Astrocyte (in vitro differentiated cells and primary cell): ENCODE results near the gene SCAPER. TPM values are rescaled to one million over a fixed set of nuclear protein-coding genes. Genes with fewer than 3 reads are reported as not detected.

Experiments used
- DNase-seq: peaks from one replicate; pipeline ENCODE4 v3.0.0-alpha.2; 2010; ENCODE audit warnings: low read depth
- FAIRE-seq: peaks from 2 replicates; lab custom pipeline; 2011; peaks lifted over from hg19 to GRCh38; lab: Jason Lieb, UNC
- H2AFZ ChIP-seq: 2 replicates; pipeline ENCODE4 v1.6.0; 2012; ENCODE audit warnings: low read depth, low read length, inconsistent platforms
- H3K27ac ChIP-seq: 2 replicates; pipeline ENCODE4 v1.5.1; 2011; ENCODE audit warnings: low read depth, low read length, inconsistent platforms
- H3K27me3 ChIP-seq: 2 replicates; pipeline ENCODE4 v1.6.0; 2011; ENCODE audit warnings: low read length, inconsistent platforms; ENCODE audit not compliant: insufficient read depth
- H3K36me3 ChIP-seq: 2 replicates; pipeline ENCODE4 v1.5.1; 2011; ENCODE audit warnings: low read length, inconsistent platforms; ENCODE audit not compliant: insufficient read depth
- H3K4me1 ChIP-seq: 2 replicates; pipeline ENCODE4 v1.5.1; 2011; ENCODE audit warnings: low read length, inconsistent platforms; ENCODE audit not compliant: insufficient read depth
- H3K4me2 ChIP-seq: 2 replicates; pipeline ENCODE4 v1.6.0; 2012; ENCODE audit warnings: low read length, inconsistent platforms
- H3K4me3 ChIP-seq: 2 replicates; pipeline ENCODE4 v1.5.1; 2011; ENCODE audit warnings: low read depth, mild to moderate bottlenecking, low read length, inconsistent platforms; ENCODE audit not compliant: insufficient read depth
- H3K79me2 ChIP-seq: 2 replicates; pipeline ENCODE4 v1.6.0; 2012; ENCODE audit warnings: mild to moderate bottlenecking, low read length, inconsistent platforms; ENCODE audit not compliant: insufficient read depth
- H3K9ac ChIP-seq: 2 replicates; pipeline ENCODE4 v1.6.0; 2012; ENCODE audit warnings: mild to moderate bottlenecking, low read length, inconsistent platforms
- H3K9me3 ChIP-seq: 2 replicates; pipeline ENCODE4 v1.5.1; 2012; ENCODE audit warnings: low read depth, mild to moderate bottlenecking, low read length, inconsistent platforms; ENCODE audit not compliant: insufficient read depth
- H4K20me1 ChIP-seq: 2 replicates; pipeline ENCODE4 v1.6.0; 2012; ENCODE audit warnings: low read length, inconsistent platforms; ENCODE audit not compliant: insufficient read depth
- H3K27ac Mint-ChIP-seq: one replicate; pipeline ENCODE4 v1.8.0; 2021; ENCODE audit warnings: mild to moderate bottlenecking, mixed read lengths; ENCODE audit not compliant: unreplicated experiment
- H3K27me3 Mint-ChIP-seq: one replicate; pipeline ENCODE4 v1.8.0; 2021; ENCODE audit warnings: low read depth, mixed read lengths; ENCODE audit not compliant: unreplicated experiment
- H3K36me3 Mint-ChIP-seq: one replicate; pipeline ENCODE4 v1.8.0; 2021; ENCODE audit warnings: low read depth, mixed read lengths; ENCODE audit not compliant: unreplicated experiment
- H3K4me1 Mint-ChIP-seq: one replicate; pipeline ENCODE4 v1.8.0; 2021; ENCODE audit warnings: low read depth, mixed read lengths; ENCODE audit not compliant: unreplicated experiment
- H3K4me3 Mint-ChIP-seq: one replicate; pipeline ENCODE4 v1.8.0; 2021; ENCODE audit warnings: mild to moderate bottlenecking, moderate library complexity, mixed read lengths; ENCODE audit not compliant: unreplicated experiment
- H3K9me3 Mint-ChIP-seq: one replicate; pipeline ENCODE4 v1.8.0; 2021; ENCODE audit warnings: mild to moderate bottlenecking, mixed read lengths; ENCODE audit not compliant: unreplicated experiment
- EZH2 ChIP-seq: IDR thresholded peaks from 2 replicates; pipeline ENCODE4 v1.6.1; 2012; ENCODE audit warnings: mild to moderate bottlenecking, low read length, inconsistent platforms; ENCODE audit not compliant: insufficient read depth
- total RNA-seq: library from RNA; stranded (reverse); gene quantifications from 2 replicates; pipeline ENCODE4 v1.2.1, GENCODE V29; 2021
- TF ChIP-seq, protein P1 (sequence below): IDR thresholded peaks from 2 replicates; pipeline ENCODE4 v1.5.1; 2011; ENCODE audit warnings: low read depth, mild to moderate bottlenecking, inconsistent platforms, low read length, moderate library complexity; ENCODE audit not compliant: insufficient read depth

SCAPER gene
- total RNA-seq, 1 donor from 2014 or later: 8.6 TPM

DNA sequence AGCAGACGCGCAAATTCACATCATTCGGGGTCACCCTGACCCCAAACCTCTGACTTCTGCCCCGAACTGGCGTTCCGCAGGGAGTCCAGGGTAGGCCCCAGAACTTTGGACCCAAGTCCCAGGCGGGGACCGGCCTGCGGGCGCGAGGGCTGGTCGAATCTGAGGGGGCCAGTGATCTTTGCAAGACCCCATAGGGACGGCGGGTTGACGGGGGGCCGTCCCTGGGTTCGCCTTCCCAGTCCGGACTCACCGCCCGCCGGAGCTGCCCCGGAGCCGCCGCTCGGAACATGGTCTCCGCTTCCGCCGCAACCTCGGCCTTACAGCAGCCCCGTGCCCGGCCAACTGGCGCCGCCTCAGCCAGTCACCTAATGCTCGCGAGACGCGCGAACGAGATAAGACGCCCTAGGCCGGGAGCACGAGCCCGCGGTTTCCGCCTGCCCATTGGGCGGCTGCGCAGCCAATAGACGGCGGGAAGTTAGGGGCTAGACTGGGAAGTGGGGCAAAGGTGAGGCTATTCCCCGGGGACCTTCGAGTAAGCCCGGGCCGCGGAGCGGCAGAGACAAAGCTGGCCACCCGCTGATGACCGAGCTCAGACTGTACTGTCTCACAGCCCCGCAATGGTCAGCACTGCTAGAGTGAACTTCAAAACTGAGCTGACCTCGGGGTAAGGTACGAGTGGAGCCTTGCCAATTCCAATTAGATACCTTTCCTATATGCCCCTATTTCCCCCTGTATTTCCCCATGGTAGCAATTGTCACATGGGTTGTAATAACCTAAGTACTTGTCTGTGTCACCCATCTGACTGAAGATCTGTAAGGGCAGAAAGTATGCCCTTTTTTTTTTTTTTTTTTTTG is 593.8 kb downstream of the SCAPER start, which contains the start of gene ETFA:
TSS of gene ETFA (minus strand) at position 370 of the 854 bp plus-strand sequence. CDS start at position 289, 81 bp downstream.
- H3K36me3 Mint-ChIP-seq: no peaks in the 10 kb centered on the region
- FAIRE-seq (no peak), DNase-seq (peak; percentile 82)
- H3K4me1 ChIP-seq: peaks cover 10% of the 10 kb centered on the region
- peak within 1 kb of the TSS; percentile 75 for H3K27ac ChIP-seq
- peak within 1 kb of the TSS; percentile 94 for H3K4me2 ChIP-seq
- peaks cover 51% of the 10 kb centered on the region for H3K79me2 ChIP-seq
- peak within 1 kb of the TSS; percentile 99 for H3K9ac ChIP-seq
- no peaks in the 10 kb centered on the region for H3K9me3 ChIP-seq
- H3K4me3 ChIP-seq: peak within 1 kb of the TSS; percentile 97
- H3K36me3 ChIP-seq: no peaks in the 10 kb centered on the region
- TF ChIP-seq EZH2: no peak
- TF ChIP-seq, protein P1, sequence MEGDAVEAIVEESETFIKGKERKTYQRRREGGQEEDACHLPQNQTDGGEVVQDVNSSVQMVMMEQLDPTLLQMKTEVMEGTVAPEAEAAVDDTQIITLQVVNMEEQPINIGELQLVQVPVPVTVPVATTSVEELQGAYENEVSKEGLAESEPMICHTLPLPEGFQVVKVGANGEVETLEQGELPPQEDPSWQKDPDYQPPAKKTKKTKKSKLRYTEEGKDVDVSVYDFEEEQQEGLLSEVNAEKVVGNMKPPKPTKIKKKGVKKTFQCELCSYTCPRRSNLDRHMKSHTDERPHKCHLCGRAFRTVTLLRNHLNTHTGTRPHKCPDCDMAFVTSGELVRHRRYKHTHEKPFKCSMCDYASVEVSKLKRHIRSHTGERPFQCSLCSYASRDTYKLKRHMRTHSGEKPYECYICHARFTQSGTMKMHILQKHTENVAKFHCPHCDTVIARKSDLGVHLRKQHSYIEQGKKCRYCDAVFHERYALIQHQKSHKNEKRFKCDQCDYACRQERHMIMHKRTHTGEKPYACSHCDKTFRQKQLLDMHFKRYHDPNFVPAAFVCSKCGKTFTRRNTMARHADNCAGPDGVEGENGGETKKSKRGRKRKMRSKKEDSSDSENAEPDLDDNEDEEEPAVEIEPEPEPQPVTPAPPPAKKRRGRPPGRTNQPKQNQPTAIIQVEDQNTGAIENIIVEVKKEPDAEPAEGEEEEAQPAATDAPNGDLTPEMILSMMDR: no peak
- H3K27me3 Mint-ChIP-seq: no peaks in the 10 kb centered on the region
- peaks cover 39% of the 10 kb centered on the region for H4K20me1 ChIP-seq
- no peaks in the 10 kb centered on the region for H3K9me3 Mint-ChIP-seq
- H3K4me3 Mint-ChIP-seq: peak within 1 kb of the TSS; percentile 93
- no peaks in the 10 kb centered on the region for H3K27me3 ChIP-seq
- peak within 1 kb of the TSS; percentile 99 for H2AFZ ChIP-seq
- peak within 1 kb of the TSS; percentile 95 for H3K27ac Mint-ChIP-seq
- peaks cover 11% of the 10 kb centered on the region for H3K4me1 Mint-ChIP-seq

DNA sequence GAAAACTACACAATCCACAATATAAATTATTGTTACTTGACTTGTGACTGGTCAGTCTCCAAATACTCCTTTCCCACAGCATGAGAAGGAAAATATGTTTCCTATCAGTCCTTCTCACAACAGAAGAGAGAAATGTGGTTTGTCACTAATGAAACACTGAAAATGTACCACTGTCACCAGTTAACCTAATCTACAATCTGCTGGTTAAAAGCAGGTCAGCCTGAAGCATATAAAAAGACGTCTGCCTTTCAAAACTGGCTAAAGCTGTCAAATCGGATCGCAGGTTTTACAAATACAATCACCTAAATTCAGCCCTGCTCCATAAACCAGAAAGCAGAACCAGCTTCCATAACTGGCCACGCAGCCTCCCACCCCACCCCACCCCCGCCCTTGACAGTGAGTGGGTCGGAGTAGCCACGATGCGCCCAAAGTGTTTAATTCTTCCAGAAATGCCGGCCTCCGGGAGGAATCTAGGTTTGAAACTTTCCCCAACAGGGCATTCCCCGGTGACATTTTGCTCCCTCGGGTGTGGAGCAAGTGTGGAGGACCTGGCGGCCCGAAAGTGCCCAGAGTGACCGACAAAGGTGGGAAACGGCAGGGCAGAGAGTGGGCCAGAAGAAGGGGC is 594.6 kb downstream of the SCAPER start:
- Mint-ChIP-seq H3K4me3 (peak overlapping the region; percentile 93), H3K36me3 (no peaks in the 10 kb centered on the region), H3K27me3 (no peaks in the 10 kb centered on the region), H3K27ac (peak overlapping the region; percentile 95), H3K9me3 (no peaks in the 10 kb centered on the region), H3K4me1 (peaks cover 11% of the 10 kb centered on the region)
- Histone ChIP-seq H4K20me1 (peaks cover 44% of the 10 kb centered on the region), H3K79me2 (peaks cover 57% of the 10 kb centered on the region), H3K27ac (peak overlapping the region; percentile 75), H3K4me3 (peak overlapping the region; percentile 97), H3K27me3 (no peaks in the 10 kb centered on the region), H3K9me3 (no peaks in the 10 kb centered on the region), H3K9ac (peak overlapping the region; percentile 99), H3K36me3 (no peaks in the 10 kb centered on the region), H3K4me1 (peaks cover 10% of the 10 kb centered on the region), H3K4me2 (peak overlapping the region; percentile 94), H2AFZ (peak overlapping the region; percentile 99)
- FAIRE-seq (no peak), DNase-seq (no peak)
- TF ChIP-seq EZH2: no peak
- TF ChIP-seq, protein P1: no peak
